ENCODE results near the gene UBE2F.

DNA sequence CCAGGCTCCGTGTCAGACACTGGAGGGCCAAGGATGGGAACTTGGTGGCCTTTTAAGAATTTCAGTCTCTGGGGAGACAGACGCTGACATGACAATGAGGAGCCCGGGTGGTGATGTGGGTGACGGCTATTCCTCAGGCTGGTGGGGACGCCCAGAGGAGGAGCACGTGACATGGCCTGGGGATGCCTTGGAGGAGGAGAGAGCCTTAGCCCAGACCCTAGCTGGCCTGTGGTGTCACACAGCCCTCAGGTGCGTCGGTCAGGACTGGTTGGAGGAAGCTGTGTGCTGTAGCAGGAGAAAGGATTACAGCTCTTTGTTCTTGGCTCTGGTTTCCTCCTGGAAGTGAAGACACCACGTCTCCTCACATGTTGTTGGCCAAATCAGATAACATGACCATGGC, 54.0 kb downstream of the UBE2F start:
- TF ChIP-seq, protein P1, sequence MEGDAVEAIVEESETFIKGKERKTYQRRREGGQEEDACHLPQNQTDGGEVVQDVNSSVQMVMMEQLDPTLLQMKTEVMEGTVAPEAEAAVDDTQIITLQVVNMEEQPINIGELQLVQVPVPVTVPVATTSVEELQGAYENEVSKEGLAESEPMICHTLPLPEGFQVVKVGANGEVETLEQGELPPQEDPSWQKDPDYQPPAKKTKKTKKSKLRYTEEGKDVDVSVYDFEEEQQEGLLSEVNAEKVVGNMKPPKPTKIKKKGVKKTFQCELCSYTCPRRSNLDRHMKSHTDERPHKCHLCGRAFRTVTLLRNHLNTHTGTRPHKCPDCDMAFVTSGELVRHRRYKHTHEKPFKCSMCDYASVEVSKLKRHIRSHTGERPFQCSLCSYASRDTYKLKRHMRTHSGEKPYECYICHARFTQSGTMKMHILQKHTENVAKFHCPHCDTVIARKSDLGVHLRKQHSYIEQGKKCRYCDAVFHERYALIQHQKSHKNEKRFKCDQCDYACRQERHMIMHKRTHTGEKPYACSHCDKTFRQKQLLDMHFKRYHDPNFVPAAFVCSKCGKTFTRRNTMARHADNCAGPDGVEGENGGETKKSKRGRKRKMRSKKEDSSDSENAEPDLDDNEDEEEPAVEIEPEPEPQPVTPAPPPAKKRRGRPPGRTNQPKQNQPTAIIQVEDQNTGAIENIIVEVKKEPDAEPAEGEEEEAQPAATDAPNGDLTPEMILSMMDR (conservative IDR thresholded peaks at IDR 0.05; ENCODE audit: low read length) = no peak
- TF ChIP-seq EZH2phosphoT487 (IDR thresholded peaks at IDR 0.05; ENCODE audit: borderline replicate concordance, low read depth, low read length) = no peak
